ENCODE results near the gene ABTB2. TPM values are rescaled to one million over a fixed set of nuclear protein-coding genes. Genes with fewer than 3 reads are reported as not detected.

ABTB2 gene
- total and polyA plus RNA-seq, 10 of the 15 experiments (the other 5 are each of a cell fraction or from before 2014, with no cell fraction given): 0.13 to 2.1 (median 0.72) TPM

- no peak for FAIRE-seq
Observed at GRCh38 chr11:34379539-34379938, 21.7 kb upstream of the ABTB2 start.

More at GRCh38 chr11:34379539-34379938, 21.7 kb upstream of the ABTB2 start:
- RAD21 ChIA-PET (ENCODE audit: unreplicated experiment): no interaction called here
- no peak for TF ChIP-seq CREB1 (IDR thresholded peaks at IDR 0.05; ENCODE audit: low read depth)
- TF ChIP-seq MYC (IDR thresholded peaks at IDR 0.05; ENCODE audit: insufficient read depth, insufficient read length, insufficient replicate concordance, low read length, severe bottlenecking): no peak
- TF ChIP-seq SREBF1 (IDR thresholded peaks at IDR 0.05; ENCODE audit: low read length): no peak
- TF ChIP-seq ZNF24 (IDR thresholded peaks at IDR 0.05): no peak
- TF ChIP-seq, protein P1, sequence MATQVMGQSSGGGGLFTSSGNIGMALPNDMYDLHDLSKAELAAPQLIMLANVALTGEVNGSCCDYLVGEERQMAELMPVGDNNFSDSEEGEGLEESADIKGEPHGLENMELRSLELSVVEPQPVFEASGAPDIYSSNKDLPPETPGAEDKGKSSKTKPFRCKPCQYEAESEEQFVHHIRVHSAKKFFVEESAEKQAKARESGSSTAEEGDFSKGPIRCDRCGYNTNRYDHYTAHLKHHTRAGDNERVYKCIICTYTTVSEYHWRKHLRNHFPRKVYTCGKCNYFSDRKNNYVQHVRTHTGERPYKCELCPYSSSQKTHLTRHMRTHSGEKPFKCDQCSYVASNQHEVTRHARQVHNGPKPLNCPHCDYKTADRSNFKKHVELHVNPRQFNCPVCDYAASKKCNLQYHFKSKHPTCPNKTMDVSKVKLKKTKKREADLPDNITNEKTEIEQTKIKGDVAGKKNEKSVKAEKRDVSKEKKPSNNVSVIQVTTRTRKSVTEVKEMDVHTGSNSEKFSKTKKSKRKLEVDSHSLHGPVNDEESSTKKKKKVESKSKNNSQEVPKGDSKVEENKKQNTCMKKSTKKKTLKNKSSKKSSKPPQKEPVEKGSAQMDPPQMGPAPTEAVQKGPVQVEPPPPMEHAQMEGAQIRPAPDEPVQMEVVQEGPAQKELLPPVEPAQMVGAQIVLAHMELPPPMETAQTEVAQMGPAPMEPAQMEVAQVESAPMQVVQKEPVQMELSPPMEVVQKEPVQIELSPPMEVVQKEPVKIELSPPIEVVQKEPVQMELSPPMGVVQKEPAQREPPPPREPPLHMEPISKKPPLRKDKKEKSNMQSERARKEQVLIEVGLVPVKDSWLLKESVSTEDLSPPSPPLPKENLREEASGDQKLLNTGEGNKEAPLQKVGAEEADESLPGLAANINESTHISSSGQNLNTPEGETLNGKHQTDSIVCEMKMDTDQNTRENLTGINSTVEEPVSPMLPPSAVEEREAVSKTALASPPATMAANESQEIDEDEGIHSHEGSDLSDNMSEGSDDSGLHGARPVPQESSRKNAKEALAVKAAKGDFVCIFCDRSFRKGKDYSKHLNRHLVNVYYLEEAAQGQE (IDR thresholded peaks at IDR 0.05; ENCODE audit: low read depth, low read length): no peak
- TF ChIP-seq BRCA1 (IDR thresholded peaks at IDR 0.05; ENCODE audit: low read depth, low read length): no peak
- no peak for TF ChIP-seq NFYB (IDR thresholded peaks at IDR 0.05; ENCODE audit: insufficient read depth, low read depth, low read length)
- TF ChIP-seq SRF (IDR thresholded peaks at IDR 0.05; ENCODE audit: low read depth in 2 of 2, low read length in 2 of 2): no peak
- no peak for TF ChIP-seq CBX5 (IDR thresholded peaks at IDR 0.05; ENCODE audit: low read depth)
- Histone ChIP-seq H2AFZ (ENCODE audit: control insufficient read depth, low read depth, low read length) (no peak overlapping the region), H3K79me2 (ENCODE audit: control insufficient read depth, insufficient read depth, low read length) (no peaks in the 10 kb centered on the region), H3K9me3 (replicated peaks; ENCODE audit: control insufficient read depth, insufficient read depth, low read length) (peaks cover 5% of the 10 kb centered on the region; the same call in 1 of the 3 replicates), H3K9ac (ENCODE audit: control insufficient read depth, insufficient read depth, low read length) (no peak overlapping the region), H4K20me1 (ENCODE audit: control insufficient read depth, insufficient read depth) (no peaks in the 10 kb centered on the region), H3K4me1 (ENCODE audit: control insufficient read depth, insufficient read depth, low read length) (no peaks in the 10 kb centered on the region), H3K27ac (ENCODE audit: control insufficient read depth, insufficient read depth) (no peak overlapping the region), H3K27me3 (replicated peaks in 1 of 2; ENCODE audit: control insufficient read depth in 2 of 2, insufficient read depth in 2 of 2, low read length in 1 of 2) (no peaks in the 10 kb centered on the region), H3K36me3 (ENCODE audit: control insufficient read depth in 2 of 2, insufficient read depth in 2 of 2, low read length in 1 of 2) (no peaks in the 10 kb centered on the region), H3K4me3 (no peak overlapping the region), H3K4me2 (ENCODE audit: control insufficient read depth, insufficient read depth) (no peak overlapping the region)
- CTCF ChIA-PET: interaction anchor here (0.6 kb wide), 2 partner anchors 12 to 185 kb away, joined by 3 read pairs; no protein-coding TSS in a partner anchor
- SMC1A ChIA-PET (ENCODE audit: uncharacterized antibody, unreplicated experiment): no interaction called here
- intact Hi-C loops (cut with micrococcal nuclease; ENCODE audit: unreplicated experiment) (no loop called here), in situ Hi-C loops (cut with MboI) (no loop called here)
- POLR2A ChIA-PET: interaction anchor here (0.6 kb wide), 2 partner anchors 538 to 1393 kb away, joined by 3 to 5 read pairs; no protein-coding TSS in a partner anchor
- BruUV-seq (replicated peaks): no TSS peak
- ATAC-seq (no peak), DNase-seq (ENCODE audit: low read depth, low spot score) (no peak)
- 12% methylated on average over 1 of the region's 1 CpG for WGBS (ENCODE audit: insufficient coverage, insufficient replicate concordance, low lambda C conversion rate, missing lambda C conversion rate)
